ENCODE measurements around the gene MESD. TPM values are rescaled to one million over a fixed set of nuclear protein-coding genes. Genes with fewer than 3 reads are reported as not detected.
"Not testable (repeated sequence)": the region's sequence is repeated elsewhere in the genome, so short reads cannot be mapped to it uniquely, and the experiment has no call there.

MESD gene
- total RNA-seq, 1 donor from 2014 or later: 15.7 TPM

DNA sequence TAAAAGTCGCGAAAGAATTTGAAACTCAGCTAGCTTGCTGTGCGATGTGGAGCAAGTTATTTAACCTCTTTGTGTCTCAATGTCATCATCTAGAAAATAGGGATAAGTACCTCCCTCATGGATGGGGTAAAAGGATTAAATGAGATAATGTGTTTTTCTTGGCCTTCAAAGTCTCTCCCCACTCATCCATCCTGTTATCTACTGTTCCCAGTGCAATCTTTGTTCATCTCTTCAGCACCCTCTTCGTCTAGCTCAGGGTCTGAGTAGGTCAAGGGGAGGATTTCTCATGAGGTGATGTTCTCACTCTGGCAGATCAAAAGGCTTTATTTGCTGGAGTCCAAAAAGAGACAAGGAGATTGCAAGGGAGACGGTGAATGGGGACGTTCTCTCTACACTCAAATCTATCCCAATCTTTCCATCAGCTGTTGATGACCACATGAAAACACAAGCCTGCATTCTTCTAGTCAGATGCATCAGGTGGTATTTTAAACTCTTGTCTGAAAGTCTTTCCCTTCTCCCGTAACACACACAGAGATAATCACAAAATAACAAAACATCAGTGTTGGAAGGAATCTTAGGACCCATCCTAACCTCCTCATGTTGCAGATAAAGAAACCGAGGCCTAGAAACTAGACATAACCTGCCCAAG lies 1.3 kb downstream of the MESD start:
- no peak for ATAC-seq

- ATAC-seq: no peak
Measured at GRCh38 chr15:80986487-80986886, 3.1 kb downstream of the MESD start.

- no peak for ATAC-seq
Measured at GRCh38 chr15:80985981-80986380, 3.6 kb downstream of the MESD start.

GRCh38 chr15:80984856-80985255 lies 4.8 kb downstream of the MESD start:
- no peak for ATAC-seq

- no peak for ATAC-seq
Measured at GRCh38 chr15:80982839-80983238, 6.8 kb downstream of the MESD start.

GRCh38 chr15:80982205-80982604 lies 7.4 kb downstream of the MESD start:
- no peak for ATAC-seq

DNA sequence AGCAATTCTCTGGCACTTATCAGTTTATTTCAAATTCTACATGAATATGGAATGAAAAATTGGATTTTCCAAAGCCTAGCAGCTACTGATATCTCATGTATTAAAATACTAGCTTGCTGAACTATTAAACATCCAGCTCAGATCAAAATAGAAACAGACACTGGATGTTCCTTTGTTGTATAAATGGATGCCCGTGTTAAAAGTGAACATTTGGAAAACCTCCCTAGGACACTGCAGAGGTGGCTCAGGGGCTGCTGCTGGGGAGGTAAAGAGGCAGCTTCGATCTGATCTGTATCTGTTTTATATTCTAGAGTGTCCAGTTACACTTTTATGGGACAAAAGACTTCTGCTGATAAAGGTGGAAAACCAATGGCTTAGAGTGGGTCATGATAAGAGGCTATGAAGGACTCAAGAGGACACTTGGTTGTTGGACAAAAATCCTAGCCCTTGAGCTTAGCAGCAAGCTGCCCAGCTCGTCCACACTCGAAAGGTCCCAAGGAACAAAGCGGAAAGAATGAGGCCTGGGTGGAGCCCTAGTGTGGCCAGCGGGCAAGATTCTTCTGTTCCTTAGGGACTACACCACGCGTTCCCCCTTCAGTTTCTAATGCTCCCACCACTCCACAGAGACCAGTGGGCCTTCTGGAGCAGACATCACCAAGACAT lies 9.9 kb downstream of the MESD start:
- no peak for ATAC-seq

DNA sequence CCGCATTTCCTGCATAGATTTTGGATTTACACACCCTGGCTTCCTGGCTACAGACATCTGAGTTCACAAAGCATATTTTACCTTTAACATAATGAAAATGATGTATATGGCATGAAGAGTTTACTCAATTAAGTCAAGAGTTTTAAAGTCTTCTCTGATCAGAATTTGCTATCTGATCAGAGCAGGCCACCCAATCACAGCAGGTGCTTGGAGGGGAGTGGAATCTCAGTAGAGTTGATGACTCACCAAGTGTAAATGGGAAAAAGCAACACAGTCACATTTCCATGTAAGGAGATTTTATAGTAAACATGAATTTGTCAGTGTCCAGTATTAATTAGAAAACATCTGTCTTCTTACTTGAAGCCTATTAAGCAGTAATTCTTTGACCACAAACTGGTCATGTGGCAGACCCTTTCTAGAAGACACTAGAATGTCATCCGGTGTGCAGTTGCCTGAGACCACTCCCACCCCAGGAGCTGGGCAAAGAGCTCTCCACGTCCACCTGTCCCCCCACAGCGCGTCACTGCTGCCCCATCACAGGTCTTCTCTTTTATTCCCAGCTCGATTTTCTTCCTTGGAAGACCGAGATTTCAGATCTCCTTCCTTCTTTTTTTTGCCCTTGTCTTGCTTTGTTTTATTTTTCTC lies 10.8 kb downstream of the MESD start:
- no peak for ATAC-seq

DNA sequence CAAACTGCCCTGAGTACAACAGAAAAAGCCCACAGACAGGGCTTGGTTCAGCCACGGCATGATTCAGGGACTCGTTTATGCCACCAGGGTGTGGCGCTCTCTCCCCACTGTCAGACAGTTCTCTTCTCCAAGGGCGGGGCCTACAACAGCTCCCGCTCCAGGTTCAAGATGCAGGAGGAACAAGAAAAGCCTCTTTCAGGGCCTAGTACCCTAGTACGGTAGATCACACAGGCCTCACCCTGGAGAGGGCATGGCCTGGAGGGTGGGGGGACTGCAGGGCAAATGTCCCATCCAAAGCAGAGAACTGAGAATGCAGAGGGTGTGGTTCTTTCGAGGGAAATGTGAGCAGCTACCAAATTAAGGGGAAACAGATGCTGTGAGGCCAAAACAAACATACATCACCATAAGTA lies 12.0 kb downstream of the MESD start:
- ATAC-seq: peak; percentile 91

GRCh38 chr15:80976851-80977250 lies 12.8 kb downstream of the MESD start:
- ATAC-seq: peak; percentile 10

- no peak for ATAC-seq
Measured at GRCh38 chr15:80974914-80975313, 14.7 kb downstream of the MESD start.

DNA sequence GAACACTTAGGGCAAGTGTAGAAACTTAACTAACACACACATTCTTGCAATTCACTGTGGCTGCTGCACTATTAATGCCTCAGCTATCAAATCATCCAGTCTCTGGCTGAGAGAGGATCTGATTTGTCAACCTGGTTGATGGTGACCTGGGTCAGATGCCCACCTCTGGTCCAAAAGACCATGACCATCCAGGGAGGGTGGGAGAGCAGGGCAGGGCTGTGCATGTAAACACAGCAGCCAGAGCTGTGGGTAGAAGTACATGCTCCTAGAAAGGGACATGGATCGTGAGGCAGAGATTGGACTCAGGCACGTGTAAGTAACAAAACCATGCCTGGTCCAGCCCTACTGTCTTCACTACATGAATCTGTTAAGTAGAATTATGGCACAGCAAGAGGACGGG lies 17.3 kb downstream of the MESD start:
- ATAC-seq: no peak

DNA sequence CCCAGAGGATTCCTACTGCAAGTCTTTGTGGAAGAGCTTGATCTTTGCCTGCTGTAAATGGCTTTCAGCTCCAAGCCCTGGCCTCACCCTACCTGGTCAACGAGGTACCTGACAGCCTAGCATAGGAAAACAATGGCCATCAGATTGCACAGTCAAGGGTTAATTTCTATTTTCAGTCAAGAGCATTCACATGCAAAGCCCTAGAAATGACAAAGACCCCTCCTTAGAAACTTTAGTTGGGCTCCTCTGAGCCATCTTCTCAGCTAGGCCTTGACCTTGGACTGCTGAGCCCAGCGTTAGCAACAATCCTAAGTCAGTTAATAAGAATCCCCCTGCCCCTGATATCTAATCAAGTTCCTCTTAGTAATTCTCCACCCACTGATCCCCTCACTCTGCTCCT lies 18.5 kb downstream of the MESD start:
- ATAC-seq: no peak

- ATAC-seq: peak; percentile 48
Measured at GRCh38 chr15:80970658-80971057, 19.0 kb downstream of the MESD start.

DNA sequence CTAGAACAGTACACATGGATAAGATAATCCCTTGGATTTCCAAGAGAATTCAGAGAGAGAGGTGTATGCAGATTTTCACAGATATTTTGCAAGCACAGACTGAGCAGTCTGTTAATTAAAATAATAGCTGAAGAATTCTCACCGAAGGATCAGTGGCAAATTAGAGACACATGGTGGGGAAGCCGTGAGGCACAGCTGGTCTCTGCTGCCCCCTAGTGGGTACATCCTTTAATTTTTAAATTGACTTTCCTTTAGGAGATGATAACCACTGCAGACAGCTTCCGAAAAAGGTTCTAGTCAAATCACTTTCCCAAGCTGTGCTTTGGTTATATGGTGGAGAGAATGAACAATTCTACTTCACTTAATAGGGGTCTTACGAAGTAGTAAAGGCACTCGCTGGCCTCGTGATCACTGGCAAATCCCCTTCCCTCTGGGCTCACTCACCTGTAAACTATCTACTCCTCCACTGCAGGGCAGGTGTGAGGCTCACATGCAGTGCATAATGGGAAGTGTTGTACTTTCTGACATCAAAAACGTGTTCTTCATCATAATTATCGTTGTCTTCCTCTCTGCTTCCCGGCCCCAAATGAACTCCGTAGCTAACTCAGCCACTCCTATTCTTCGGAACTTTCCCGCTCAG lies 19.5 kb downstream of the MESD start:
- ATAC-seq: peak; percentile 84

DNA sequence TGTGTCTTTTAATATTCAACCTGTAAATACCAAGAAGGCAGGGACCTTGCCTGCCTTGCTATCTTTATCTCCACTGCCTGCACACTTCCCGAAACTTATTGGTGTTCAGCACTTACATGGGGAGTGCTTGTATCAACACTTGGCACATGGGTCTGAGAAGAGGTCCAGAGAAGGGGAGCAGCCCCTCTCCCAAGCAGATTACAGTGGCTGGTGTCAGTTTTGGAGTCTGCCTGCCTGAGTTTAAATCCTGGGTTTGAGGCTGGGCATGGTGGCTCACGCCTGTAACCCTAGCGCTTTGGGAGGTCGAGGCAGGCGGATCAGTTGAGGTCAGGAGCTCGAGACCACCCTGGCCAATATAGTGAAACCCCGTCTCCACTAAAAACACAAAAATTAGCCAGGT lies 20.3 kb downstream of the MESD start:
- ATAC-seq: no peak

GRCh38 chr15:80967991-80968510 lies 21.6 kb downstream of the MESD start:
- ATAC-seq: no peak

DNA sequence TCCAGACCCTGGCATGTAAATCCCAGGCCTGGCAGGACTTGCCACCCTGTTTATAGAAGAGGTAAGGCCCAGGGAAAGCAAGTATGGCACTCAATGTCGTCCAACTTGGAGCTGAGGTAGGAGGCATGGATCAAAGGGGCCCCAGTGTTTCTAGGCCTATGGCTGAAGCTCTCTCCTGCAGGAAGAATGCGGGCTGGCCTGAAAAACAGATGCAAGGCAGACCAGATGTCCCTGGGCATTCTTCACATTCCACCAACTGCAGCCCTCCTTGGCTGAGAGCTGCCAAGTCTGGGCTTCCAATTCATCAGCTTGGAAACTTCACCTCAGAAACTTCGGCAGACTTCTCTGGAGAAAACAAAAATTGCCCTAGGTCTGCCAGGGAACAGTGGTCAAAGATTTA lies 22.2 kb downstream of the MESD start:
- ATAC-seq: no peak

- no peak for ATAC-seq
Measured at GRCh38 chr15:80966431-80967197, 23.0 kb downstream of the MESD start.

- ATAC-seq: not testable (repeated sequence)
Measured at GRCh38 chr15:80965454-80965853, 24.2 kb downstream of the MESD start.

DNA sequence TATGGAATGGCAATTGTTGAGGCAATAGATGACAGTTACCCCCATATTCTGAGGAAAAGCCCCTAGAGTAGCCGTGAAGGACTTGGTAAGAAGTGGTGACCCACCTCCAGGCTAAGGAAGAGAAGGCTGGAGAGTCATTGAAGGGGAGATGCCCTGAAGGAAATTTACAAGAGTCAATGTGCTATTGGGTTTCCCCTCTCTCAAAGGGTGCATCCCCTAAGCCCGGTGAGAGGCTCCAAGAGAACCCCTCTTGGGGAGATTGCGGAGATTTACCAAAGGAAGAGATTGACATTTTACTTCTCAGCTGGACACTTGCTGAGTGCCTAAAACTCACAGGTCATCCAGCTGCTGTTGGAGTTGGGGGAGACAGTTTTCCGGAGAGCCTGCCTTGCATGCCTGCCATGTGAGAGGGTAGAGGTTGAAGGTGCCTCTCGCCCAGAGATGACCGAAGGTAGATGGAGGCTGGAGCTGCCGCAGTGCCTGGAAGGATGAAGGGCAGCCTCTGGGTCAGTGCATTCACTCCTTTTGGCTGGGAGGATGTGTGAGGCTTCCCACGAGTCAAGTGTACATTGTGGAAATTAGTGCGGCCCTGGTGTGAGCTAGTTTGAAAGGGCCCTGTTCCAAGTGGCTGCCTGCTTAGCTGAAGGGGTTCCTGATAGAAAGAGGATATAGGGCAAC lies 30.7 kb downstream of the MESD start:
- no peak for ATAC-seq

DNA sequence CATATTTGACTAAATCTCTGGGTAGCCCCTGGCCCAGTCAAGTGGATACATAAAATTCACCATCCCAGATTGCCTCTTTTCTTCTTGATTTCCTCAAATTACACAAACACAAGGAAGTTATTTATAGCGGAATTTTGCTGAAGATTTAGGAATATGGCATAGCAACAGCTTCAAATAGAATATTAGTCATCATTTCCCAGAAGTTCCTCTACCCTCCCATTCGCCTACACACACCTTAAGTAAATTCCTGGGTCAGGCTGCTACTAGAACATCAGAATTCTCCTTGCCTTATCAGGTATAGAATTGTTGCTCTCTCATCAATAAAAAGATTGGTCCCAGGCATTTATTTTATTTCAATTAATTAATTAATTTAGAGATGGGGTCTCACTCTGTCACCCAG lies 31.6 kb downstream of the MESD start:
- ATAC-seq: no peak
